Testis (tissue), 3 donors: ENCODE results near the gene SCFD2. TPM values are rescaled to one million over a fixed set of nuclear protein-coding genes. Genes with fewer than 3 reads are reported as not detected.

ENCODE experiments used
- DNase-seq: peaks from one replicate; pipeline ENCODE4 v3.0.0-alpha.2; 2019
- H3K27ac ChIP-seq, 2 donors: fragments of 200-600 bp; sonication (generic); one replicate each; pipeline ENCODE4 v1.5.1; 2019
- H3K27me3 ChIP-seq: fragments of 200-600 bp; sonication (generic); one replicate; pipeline ENCODE4 v1.5.1; 2019
- H3K36me3 ChIP-seq: fragments of 200-600 bp; sonication (generic); one replicate; pipeline ENCODE4 v1.5.1; 2017; ENCODE audit warnings: low read depth; ENCODE audit errors: missing control alignments
- H3K4me1 ChIP-seq: fragments of 200-600 bp; sonication (generic); one replicate; pipeline ENCODE4 v1.5.1; 2019
- H3K4me3 ChIP-seq, 2 donors: fragments of 200-600 bp; sonication (generic); one replicate each; pipeline ENCODE4 v1.5.1; 2017 to 2019
- H3K9me3 ChIP-seq: fragments of 200-600 bp; sonication (generic); one replicate; pipeline ENCODE4 v1.5.1; 2017
- CTCF ChIP-seq, 3 experiments: fragments of 450-650 bp in 2 of 3; fragments of 200-600 bp in 1 of 3; sonication (generic) in 1 of 3; IDR thresholded peaks; one replicate each; pipeline ENCODE4 v1.5.1; 2016 to 2019; ENCODE audit warnings: antibody characterized with exemption in 3 of 3, mild to moderate bottlenecking in 2 of 3, moderate library complexity in 1 of 3
- POLR2A ChIP-seq: fragments of 450-650 bp; IDR thresholded peaks from one replicate; pipeline ENCODE4 v1.6.1; 2017; ENCODE audit warnings: antibody characterized with exemption, mild to moderate bottlenecking, moderate library complexity
- WGBS, 2 donors: methylation state at CpG; one replicate each; pipeline ENCODE4 v1.1.5; 2018; 5-methylcytosine and 5-hydroxymethylcytosine counted together
- intact Hi-C: fragments of 100-400 bp; cut with DNase I; formaldehyde crosslinking; loops from one replicate; pipeline ENCODE4 v1.15.1; 2023; ENCODE audit warnings: low total_unique reads
- polyA plus RNA-seq: library from polyadenylated mRNA; stranded (reverse); fragments of 350-450 nt; fragmentation: Illumina TruSeq; extraction: RNeasy Lipid Tissue Mini Kit (QIAGEN cat#74804); gene quantifications from one replicate; pipeline ENCODE4 v1.2.3, GENCODE V29; 2014; ENCODE audit warnings: low read depth, low replicate concordance; ENCODE audit not compliant: insufficient read depth
- total RNA-seq, 2 donors: library from RNA; depleted of rRNA; stranded (reverse); fragments of >200 nt; gene quantifications; one replicate each; pipeline ENCODE4 v1.2.3, GENCODE V29; 2016

SCFD2 gene
- total and polyA plus RNA-seq, 3 donors from 2014 or later = 6.0 to 24.5 (median 21.3) TPM

DNA sequence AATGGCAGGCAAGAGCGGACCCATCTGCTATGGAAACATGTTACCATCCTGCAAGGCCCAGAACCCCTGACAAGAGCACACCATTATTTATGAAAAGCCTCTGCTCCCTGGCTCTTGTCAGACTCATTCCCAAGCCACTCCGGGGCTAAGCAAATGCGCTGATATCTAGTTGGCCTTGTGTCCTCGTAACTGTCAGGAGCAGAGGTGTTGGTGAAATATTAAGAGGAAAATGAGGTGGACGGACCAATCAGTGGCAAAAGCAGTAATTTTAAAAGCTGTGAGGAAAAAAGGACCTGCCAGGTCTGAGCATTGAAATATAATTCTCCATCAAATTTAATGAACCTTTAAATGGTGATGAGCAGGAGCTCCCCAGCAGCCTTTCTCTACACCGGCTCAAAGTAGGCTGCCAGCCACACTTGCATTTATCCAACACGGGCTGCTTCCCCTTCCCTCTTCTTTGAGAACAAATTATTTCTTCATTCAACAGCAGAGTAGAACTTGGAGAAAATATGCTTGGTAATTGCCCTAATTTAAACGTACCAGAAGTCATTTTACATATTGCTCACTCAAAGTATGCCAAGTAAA, 289.4 kb downstream of the SCFD2 start:
- intact Hi-C loops = no loop called here
- no peak overlapping the region for H3K27ac ChIP-seq
- 83 to 87% methylated on average over 8 of the region's 8 CpGs for WGBS, 2 donors
- no peaks in the 10 kb centered on the region for H3K4me1 ChIP-seq
- H3K27me3 ChIP-seq = no peaks in the 10 kb centered on the region
- no peak for DNase-seq
- no peaks in the 10 kb centered on the region for H3K9me3 ChIP-seq
- H3K4me3 ChIP-seq = no peak overlapping the region
- TF ChIP-seq CTCF (IDR thresholded peaks at IDR 0.05) (no peak), POLR2A (no peak)
- no peaks in the 10 kb centered on the region for H3K36me3 ChIP-seq

GRCh38 chr4:53075162-53075785, 290.6 kb downstream of the SCFD2 start:
- no peaks in the 10 kb centered on the region for H3K36me3 ChIP-seq
- DNase-seq = no peak
- H3K9me3 ChIP-seq = no peaks in the 10 kb centered on the region
- H3K4me3 ChIP-seq = no peak overlapping the region
- H3K27ac ChIP-seq = no peak overlapping the region
- TF ChIP-seq CTCF (IDR thresholded peaks at IDR 0.05) (no peak), POLR2A (no peak)
- H3K27me3 ChIP-seq = no peaks in the 10 kb centered on the region
- H3K4me1 ChIP-seq = no peaks in the 10 kb centered on the region
- WGBS, 2 donors = 100% methylated on average over 1 of the region's 1 CpG
- intact Hi-C loops = no loop called here

GRCh38 chr4:53068755-53069330, 297.0 kb downstream of the SCFD2 start:
- Histone ChIP-seq H3K4me3 (no peak overlapping the region), H3K27me3 (no peaks in the 10 kb centered on the region), H3K27ac (no peak overlapping the region), H3K4me1 (no peaks in the 10 kb centered on the region), H3K36me3 (no peaks in the 10 kb centered on the region), H3K9me3 (no peaks in the 10 kb centered on the region)
- TF ChIP-seq CTCF (IDR thresholded peaks at IDR 0.05) = no peak
- no peak for TF ChIP-seq POLR2A
- no peak for DNase-seq
- 64 to 72% methylated on average over 3 of the region's 3 CpGs for WGBS, 2 donors
- intact Hi-C loops = no loop called here

GRCh38 chr4:53067125-53067802, 298.6 kb downstream of the SCFD2 start:
- H3K9me3 ChIP-seq = no peaks in the 10 kb centered on the region
- intact Hi-C loops = no loop called here
- no peaks in the 10 kb centered on the region for H3K4me1 ChIP-seq
- no peak overlapping the region for H3K27ac ChIP-seq
- no peak for TF ChIP-seq CTCF (IDR thresholded peaks at IDR 0.05)
- TF ChIP-seq POLR2A = no peak
- 90 to 97% methylated on average over 2 of the region's 2 CpGs for WGBS, 2 donors
- no peaks in the 10 kb centered on the region for H3K36me3 ChIP-seq
- H3K4me3 ChIP-seq = no peak overlapping the region
- no peak for DNase-seq
- H3K27me3 ChIP-seq = no peaks in the 10 kb centered on the region
